C4-2B (cell line): ENCODE measurements around the gene CTNND1.

Experiments
- H3K27ac ChIP-seq: fragments of 450-650 bp; 2 replicates; pipeline ENCODE4 v1.5.1; 2017
- CTCF ChIP-seq: fragments of 450-650 bp; conservative IDR thresholded peaks from 2 replicates; pipeline ENCODE4 v1.5.1; 2017; ENCODE audit warnings: mild to moderate bottlenecking
- ZFX ChIP-seq: fragments of 450-650 bp; IDR thresholded peaks from 2 replicates; pipeline ENCODE4 v1.6.1; 2017

CTNND1 gene

GRCh38 chr11:57751176-57751575, 10.4 kb upstream of the CTNND1 start:
- TF ChIP-seq ZFX (no peak), CTCF (no peak)
- no peak overlapping the region for H3K27ac ChIP-seq

GRCh38 chr11:57751676-57752253, 9.8 kb upstream of the CTNND1 start, which contains the start of gene BTBD18:
TSS of gene BTBD18 (minus strand) at chr11:57751819. CDS start at chr11:57751188, 631 bp downstream.
- TF ChIP-seq ZFX (no peak), CTCF (peak; percentile 81)
- H3K27ac ChIP-seq: peak within 1 kb of the TSS; percentile 39

- no peak overlapping the region; the same call in 1 of the 2 replicates for H3K27ac ChIP-seq
- TF ChIP-seq ZFX (no peak), CTCF (no peak)
Observed at GRCh38 chr11:57752954-57753353, 8.6 kb upstream of the CTNND1 start.

- no peak overlapping the region for H3K27ac ChIP-seq
- no peak for TF ChIP-seq ZFX
- TF ChIP-seq CTCF: no peak
Observed at GRCh38 chr11:57758174-57758573, 3.4 kb upstream of the CTNND1 start.

- H3K27ac ChIP-seq: peak overlapping the region; percentile 54; the same call in 1 of the 2 replicates
- TF ChIP-seq CTCF: no peak
- TF ChIP-seq ZFX: no peak
Observed at GRCh38 chr11:57762235-57762861, 746 bp downstream of the CTNND1 start.

GRCh38 chr11:57763568-57763967, 2.0 kb downstream of the CTNND1 start:
- TF ChIP-seq CTCF (peak; percentile 34), ZFX (no peak)
- H3K27ac ChIP-seq: no peak overlapping the region

GRCh38 chr11:57764021-57764420, 2.4 kb downstream of the CTNND1 start:
- no peak for TF ChIP-seq ZFX
- TF ChIP-seq CTCF: no peak
- no peak overlapping the region for H3K27ac ChIP-seq
